Thyroid gland (tissue), 4 donors: Measurements from ENCODE around the gene PLG.

Source experiments
- CTCF ChIP-seq, 6 experiments: fragments of 200-600 bp in 3 of 6; fragments of 450-650 bp in 3 of 6; sonication (generic) in 3 of 6; IDR thresholded peaks; one replicate each; pipeline ENCODE4 v1.5.1; 2016 to 2019; ENCODE audit warnings: antibody characterized with exemption in 6 of 6, mild to moderate bottlenecking in 2 of 6, inconsistent platforms in 1 of 6, moderate library complexity in 1 of 6
- POLR2A ChIP-seq, 2 donors: fragments of 450-650 bp; IDR thresholded peaks; one replicate each; pipeline ENCODE4 v1.6.1; 2017; ENCODE audit warnings: antibody characterized with exemption in 2 of 2, mild to moderate bottlenecking in 2 of 2, moderate library complexity in 1 of 2

- TF ChIP-seq CTCF (IDR thresholded peaks at IDR 0.05) (no peak), POLR2A (IDR thresholded peaks at IDR 0.05) (no peak)
Measured at GRCh38 chr6:160662429-160662828, 39.6 kb upstream of the PLG start.
